ENCODE data around the gene IFIT3. TPM values are rescaled to one million over a fixed set of nuclear protein-coding genes. Genes with fewer than 3 reads are reported as not detected.

The IFIT3 gene
- total RNA-seq, 1 experiment from 2014 or later: 0.55 TPM

DNA sequence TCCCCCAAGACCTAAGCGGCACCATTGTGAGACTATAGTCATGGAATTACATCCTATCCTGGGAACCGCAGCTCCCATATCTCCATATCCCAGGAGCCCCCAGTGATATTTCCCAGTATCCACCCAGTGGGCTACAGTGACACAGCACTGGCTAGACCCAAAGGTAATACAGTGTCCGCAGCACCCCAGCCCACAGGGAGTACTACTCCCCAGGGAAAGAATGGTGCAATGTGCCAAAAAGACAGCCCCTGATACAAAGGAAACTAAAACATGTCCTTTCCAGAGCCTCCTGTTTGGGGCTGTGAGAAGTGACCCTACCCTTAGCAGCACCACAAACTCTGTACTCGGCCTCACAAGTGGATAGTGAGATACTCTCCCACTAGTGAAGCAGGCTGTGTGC lies 30.4 kb upstream of the IFIT3 start:
- no peak overlapping the region for H2BK5ac ChIP-seq (ENCODE audit: insufficient read length, low read length)
- H4K5ac ChIP-seq (ENCODE audit: insufficient read length, low read depth, low read length): no peak overlapping the region
- Mint-ChIP-seq H3K27me3 (ENCODE audit: low read depth) (no peaks in the 10 kb centered on the region; the same call in none of the 2 replicates), H3K27ac (no peak overlapping the region), H3K4me3 (no peak overlapping the region), H3K4me1 (peaks cover 14 to 15% of the 10 kb centered on the region in 2 experiments), H3K9me3 (peaks cover 0 to 3% of the 10 kb centered on the region in 2 experiments; a peak in 1 of 5 replicates), H3K36me3 (ENCODE audit: insufficient read depth in 1 of 3, low read depth in 3 of 3) (peaks cover 0 to 2% (median 0%) of the 10 kb centered on the region in 3 experiments; a peak in 2 of 7 replicates)
- H3K56ac ChIP-seq (ENCODE audit: insufficient read length, low read depth, low read length): no peak overlapping the region
- H4K20me1 ChIP-seq (ENCODE audit: control insufficient read depth, insufficient read depth, insufficient read length): no peaks in the 10 kb centered on the region
- H3K23ac ChIP-seq (ENCODE audit: insufficient read length, low read depth, low read length): no peak overlapping the region
- no peak for DNase-seq
- H3K79me2 ChIP-seq (ENCODE audit: insufficient read depth, low read length): no peaks in the 10 kb centered on the region
- H3K79me1 ChIP-seq (ENCODE audit: insufficient read depth, low read depth, low read length, poor library complexity, severe bottlenecking): no peaks in the 10 kb centered on the region
- H3K9ac ChIP-seq (ENCODE audit: extremely low read depth, insufficient read length, low read length): no peak overlapping the region
- no peak overlapping the region for H3K4me2 ChIP-seq (ENCODE audit: insufficient read depth, insufficient read length, low read length)
- H2AFZ ChIP-seq (ENCODE audit: low read length): no peak overlapping the region
- no peak overlapping the region for H2BK15ac ChIP-seq (ENCODE audit: low read depth, low read length)
- H2AK5ac ChIP-seq (ENCODE audit: insufficient read length, low read length): no peak overlapping the region
- H3T11ph ChIP-seq (ENCODE audit: low read length): no peak overlapping the region
- no peak overlapping the region for H4K8ac ChIP-seq (replicated peaks; ENCODE audit: insufficient read length, low read depth, low read length)
- no CpG with 5 or more reads among the region's 4 CpGs for WGBS (ENCODE audit: extremely low coverage, insufficient read length, low lambda C conversion rate)
- no peaks in the 10 kb centered on the region for H3K9me3 ChIP-seq (ENCODE audit: control insufficient read depth, low read depth, low read length)
- H3K4me1 ChIP-seq (ENCODE audit: insufficient read depth, low read length): peaks cover 3% of the 10 kb centered on the region
- H2BK12ac ChIP-seq (ENCODE audit: insufficient read length, low read depth, low read length): no peak overlapping the region
- no peaks in the 10 kb centered on the region for H3K27me3 ChIP-seq (ENCODE audit: insufficient read depth, low read length)
- TF ChIP-seq, protein P1, sequence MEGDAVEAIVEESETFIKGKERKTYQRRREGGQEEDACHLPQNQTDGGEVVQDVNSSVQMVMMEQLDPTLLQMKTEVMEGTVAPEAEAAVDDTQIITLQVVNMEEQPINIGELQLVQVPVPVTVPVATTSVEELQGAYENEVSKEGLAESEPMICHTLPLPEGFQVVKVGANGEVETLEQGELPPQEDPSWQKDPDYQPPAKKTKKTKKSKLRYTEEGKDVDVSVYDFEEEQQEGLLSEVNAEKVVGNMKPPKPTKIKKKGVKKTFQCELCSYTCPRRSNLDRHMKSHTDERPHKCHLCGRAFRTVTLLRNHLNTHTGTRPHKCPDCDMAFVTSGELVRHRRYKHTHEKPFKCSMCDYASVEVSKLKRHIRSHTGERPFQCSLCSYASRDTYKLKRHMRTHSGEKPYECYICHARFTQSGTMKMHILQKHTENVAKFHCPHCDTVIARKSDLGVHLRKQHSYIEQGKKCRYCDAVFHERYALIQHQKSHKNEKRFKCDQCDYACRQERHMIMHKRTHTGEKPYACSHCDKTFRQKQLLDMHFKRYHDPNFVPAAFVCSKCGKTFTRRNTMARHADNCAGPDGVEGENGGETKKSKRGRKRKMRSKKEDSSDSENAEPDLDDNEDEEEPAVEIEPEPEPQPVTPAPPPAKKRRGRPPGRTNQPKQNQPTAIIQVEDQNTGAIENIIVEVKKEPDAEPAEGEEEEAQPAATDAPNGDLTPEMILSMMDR (conservative IDR thresholded peaks at IDR 0.05): no peak
- no peak overlapping the region for H2BK20ac ChIP-seq (ENCODE audit: low read depth, low read length, poor library complexity, severe bottlenecking)
- H3K18ac ChIP-seq (ENCODE audit: insufficient read length, low read depth, low read length): no peak overlapping the region
- no peak overlapping the region for H3K4ac ChIP-seq (ENCODE audit: low read depth, low read length)
- no peak overlapping the region for H3K14ac ChIP-seq (ENCODE audit: insufficient read depth, low read length)
- no peaks in the 10 kb centered on the region for H3K23me2 ChIP-seq (ENCODE audit: insufficient read length, low read depth, low read length, poor library complexity, severe bottlenecking)
- H3K27ac ChIP-seq (ENCODE audit: insufficient read length, low read depth, low read length): no peak overlapping the region
- H4K91ac ChIP-seq (ENCODE audit: insufficient read length, low read depth, low read length): no peak overlapping the region
- H2BK120ac ChIP-seq (ENCODE audit: low read depth, low read length, poor library complexity, severe bottlenecking): no peak overlapping the region

Data from H9 (cell line).